ENCODE data around the gene TRMT10B. TPM values are rescaled to one million over a fixed set of nuclear protein-coding genes. Genes with fewer than 3 reads are reported as not detected.

Gene TRMT10B
- total and polyA plus RNA-seq, 10 of the 15 experiments (the other 5 are each of a cell fraction or from before 2014, with no cell fraction given) = 3.7 to 11.7 (median 6.8) TPM

DNA sequence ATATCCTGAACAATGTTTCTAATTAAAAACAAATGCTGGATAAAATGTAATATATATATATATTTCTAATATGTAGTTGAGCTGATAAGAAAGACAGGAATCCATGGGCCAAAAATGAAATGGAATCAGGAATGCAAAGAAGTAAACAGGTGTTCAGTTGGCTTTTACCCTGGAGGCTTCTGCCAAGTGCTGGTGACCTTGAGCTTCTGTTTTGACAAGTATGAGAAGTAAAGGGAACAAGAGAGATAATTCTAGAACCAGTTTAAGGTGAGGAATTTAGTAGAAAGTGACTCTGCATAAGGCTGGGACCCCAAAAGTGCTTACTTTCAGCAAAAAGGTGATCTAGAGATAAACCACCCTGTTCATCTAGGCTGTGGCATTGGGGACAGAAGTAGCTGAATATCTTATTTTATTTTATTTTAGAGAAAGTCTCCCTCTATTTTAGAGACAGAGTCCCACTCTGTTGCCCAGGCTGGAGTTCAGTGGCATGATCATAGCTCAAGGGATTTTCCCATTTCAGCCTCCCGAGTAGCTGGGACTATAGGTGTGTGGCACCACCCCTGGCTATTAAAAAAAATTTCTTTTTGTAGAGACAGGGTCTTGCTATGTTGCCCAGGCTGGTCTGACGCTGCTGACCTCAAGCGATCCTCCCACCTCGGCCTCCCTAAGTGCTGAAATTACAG lies 74.0 kb downstream of the TRMT10B start (continued):
- no peak for TF ChIP-seq BRCA1 (IDR thresholded peaks at IDR 0.05; ENCODE audit: low read depth, low read length)

Other genes starting within 250 kb of the TRMT10B start
- gene FBXO10, start 177.4 kb upstream of the TRMT10B start, total RNA-seq (2014; rRNA removed) = 14.0 and 15.2 TPM in 2 replicates
- 8.2 and 10.2 TPM in 2 replicates for gene FBXO10, start 177.4 kb upstream of the TRMT10B start, total RNA-seq (2014; rRNA removed; fragmentation: Illumina TruSeq; extraction: Trizol)
- 14.3 and 15.7 TPM in 2 replicates for gene FBXO10, start 177.4 kb upstream of the TRMT10B start, total RNA-seq (2021)
- gene FBXO10, start 177.4 kb upstream of the TRMT10B start, polyA plus RNA-seq (2011; rRNA removed) = 2.2 and 2.4 TPM in 2 replicates
- 9.0 and 13.1 TPM in 2 replicates for gene FBXO10, start 177.4 kb upstream of the TRMT10B start, polyA plus RNA-seq (2014; fragmentation: Illumina TruSeq; extraction: Trizol)
- 1 to 10 TPM; 1.6 to 1.9 TPM for gene FBXO10, start 177.4 kb upstream of the TRMT10B start, polyA plus RNA-seq (2014; fragmentation: Nextera tagmentation; extraction: Ambion mirVana)
- gene FBXO10, start 177.4 kb upstream of the TRMT10B start, polyA plus RNA-seq (2014; rRNA removed) = 17.2 and 18.8 TPM in 2 replicates
- 1 to 10 TPM; 8.7 to 9.0 TPM for gene FBXO10, start 177.4 kb upstream of the TRMT10B start, polyA plus RNA-seq (2016; fragmentation: Nextera tagmentation; extraction: Ambion mirVana)
- 292 and 302 TPM in 2 replicates for gene TOMM5, start 161.2 kb upstream of the TRMT10B start, total RNA-seq (2014; rRNA removed)
- gene TOMM5, start 161.2 kb upstream of the TRMT10B start, total RNA-seq (2014; rRNA removed; fragmentation: Illumina TruSeq; extraction: Trizol) = 262 and 276 TPM in 2 replicates
- 152 and 165 TPM in 2 replicates for gene TOMM5, start 161.2 kb upstream of the TRMT10B start, total RNA-seq (2021)
- 290 and 355 TPM in 2 replicates for gene TOMM5, start 161.2 kb upstream of the TRMT10B start, polyA plus RNA-seq (2011; rRNA removed)
- gene TOMM5, start 161.2 kb upstream of the TRMT10B start, polyA plus RNA-seq (2014; fragmentation: Illumina TruSeq; extraction: Trizol) = 194 and 264 TPM in 2 replicates
- 1,000 to 10,000 TPM; 1,100 to 1,143 TPM for gene TOMM5, start 161.2 kb upstream of the TRMT10B start, polyA plus RNA-seq (2014; fragmentation: Nextera tagmentation; extraction: Ambion mirVana)
- 409 and 421 TPM in 2 replicates for gene TOMM5, start 161.2 kb upstream of the TRMT10B start, polyA plus RNA-seq (2014; rRNA removed)
- gene TOMM5, start 161.2 kb upstream of the TRMT10B start, polyA plus RNA-seq (2016; fragmentation: Nextera tagmentation; extraction: Ambion mirVana) = 100 to 1,000 TPM; 521 to 544 TPM
- 0.05 TPM in 1 of 2 replicates, not detected in the other for gene FRMPD1, start 102.9 kb upstream of the TRMT10B start, total RNA-seq (2014; rRNA removed)
- gene FRMPD1, start 102.9 kb upstream of the TRMT10B start, total RNA-seq (2014; rRNA removed; fragmentation: Illumina TruSeq; extraction: Trizol) = 0.04 TPM in 1 of 2 replicates, not detected in the other
- gene FRMPD1, start 102.9 kb upstream of the TRMT10B start, total RNA-seq (2021) = not detected in 2 replicates
- 0.01 and 0.05 TPM in 2 replicates for gene FRMPD1, start 102.9 kb upstream of the TRMT10B start, polyA plus RNA-seq (2011; rRNA removed)
- 0.01 TPM in 1 of 2 replicates, not detected in the other for gene FRMPD1, start 102.9 kb upstream of the TRMT10B start, polyA plus RNA-seq (2014; fragmentation: Illumina TruSeq; extraction: Trizol)
- not detected for gene FRMPD1, start 102.9 kb upstream of the TRMT10B start, polyA plus RNA-seq (2014; fragmentation: Nextera tagmentation; extraction: Ambion mirVana)
- gene FRMPD1, start 102.9 kb upstream of the TRMT10B start, polyA plus RNA-seq (2014; rRNA removed) = 0.01 TPM in 1 of 2 replicates, not detected in the other
- gene FRMPD1, start 102.9 kb upstream of the TRMT10B start, polyA plus RNA-seq (2016; fragmentation: Nextera tagmentation; extraction: Ambion mirVana) = under 1 TPM in 1 of 2 experiments, not detected in 1; 0.08 TPM
- gene EXOSC3, start 31.3 kb downstream of the TRMT10B start, total RNA-seq (2014; rRNA removed) = 63.5 and 77.4 TPM in 2 replicates
- 42.3 and 45.9 TPM in 2 replicates for gene EXOSC3, start 31.3 kb downstream of the TRMT10B start, total RNA-seq (2014; rRNA removed; fragmentation: Illumina TruSeq; extraction: Trizol)
- 73.5 and 79.2 TPM in 2 replicates for gene EXOSC3, start 31.3 kb downstream of the TRMT10B start, total RNA-seq (2021)
- 54.4 and 83.4 TPM in 2 replicates for gene EXOSC3, start 31.3 kb downstream of the TRMT10B start, polyA plus RNA-seq (2011; rRNA removed)
- 58.2 and 59.2 TPM in 2 replicates for gene EXOSC3, start 31.3 kb downstream of the TRMT10B start, polyA plus RNA-seq (2014; fragmentation: Illumina TruSeq; extraction: Trizol)
- gene EXOSC3, start 31.3 kb downstream of the TRMT10B start, polyA plus RNA-seq (2014; fragmentation: Nextera tagmentation; extraction: Ambion mirVana) = 10 to 100 TPM in 1 of 2 experiments, 1 to 10 TPM in 1; 8.2 to 20.3 TPM
- gene EXOSC3, start 31.3 kb downstream of the TRMT10B start, polyA plus RNA-seq (2014; rRNA removed) = 109 and 115 TPM in 2 replicates
- 100 to 1,000 TPM; 149 to 161 TPM for gene EXOSC3, start 31.3 kb downstream of the TRMT10B start, polyA plus RNA-seq (2016; fragmentation: Nextera tagmentation; extraction: Ambion mirVana)
- 6.3 and 6.7 TPM in 2 replicates for gene DCAF10, start 47.0 kb downstream of the TRMT10B start, total RNA-seq (2014; rRNA removed)
- gene DCAF10, start 47.0 kb downstream of the TRMT10B start, total RNA-seq (2014; rRNA removed; fragmentation: Illumina TruSeq; extraction: Trizol) = 8.9 and 9.4 TPM in 2 replicates
- gene DCAF10, start 47.0 kb downstream of the TRMT10B start, total RNA-seq (2021) = 12.6 and 12.7 TPM in 2 replicates
- gene DCAF10, start 47.0 kb downstream of the TRMT10B start, polyA plus RNA-seq (2011; rRNA removed) = 21.7 and 21.8 TPM in 2 replicates
- 10.6 and 12.6 TPM in 2 replicates for gene DCAF10, start 47.0 kb downstream of the TRMT10B start, polyA plus RNA-seq (2014; fragmentation: Illumina TruSeq; extraction: Trizol)
- 1 to 10 TPM; 3.9 TPM for gene DCAF10, start 47.0 kb downstream of the TRMT10B start, polyA plus RNA-seq (2014; fragmentation: Nextera tagmentation; extraction: Ambion mirVana)
- gene DCAF10, start 47.0 kb downstream of the TRMT10B start, polyA plus RNA-seq (2014; rRNA removed) = 7.2 and 7.9 TPM in 2 replicates
- 10 to 100 TPM; 11.2 to 12.8 TPM for gene DCAF10, start 47.0 kb downstream of the TRMT10B start, polyA plus RNA-seq (2016; fragmentation: Nextera tagmentation; extraction: Ambion mirVana)
- 29.2 and 29.3 TPM in 2 replicates for gene SLC25A51, start 150.3 kb downstream of the TRMT10B start, total RNA-seq (2014; rRNA removed)
- gene SLC25A51, start 150.3 kb downstream of the TRMT10B start, total RNA-seq (2014; rRNA removed; fragmentation: Illumina TruSeq; extraction: Trizol) = 27.5 and 27.7 TPM in 2 replicates
- gene SLC25A51, start 150.3 kb downstream of the TRMT10B start, total RNA-seq (2021) = 23.9 and 24.2 TPM in 2 replicates
- gene SLC25A51, start 150.3 kb downstream of the TRMT10B start, polyA plus RNA-seq (2011; rRNA removed) = 25.3 and 25.5 TPM in 2 replicates
- gene SLC25A51, start 150.3 kb downstream of the TRMT10B start, polyA plus RNA-seq (2014; fragmentation: Illumina TruSeq; extraction: Trizol) = 11.7 and 13.8 TPM in 2 replicates
- gene SLC25A51, start 150.3 kb downstream of the TRMT10B start, polyA plus RNA-seq (2014; fragmentation: Nextera tagmentation; extraction: Ambion mirVana) = 1 to 10 TPM; 3.8 to 6.1 TPM
- gene SLC25A51, start 150.3 kb downstream of the TRMT10B start, polyA plus RNA-seq (2014; rRNA removed) = 11.2 and 12.7 TPM in 2 replicates
- gene SLC25A51, start 150.3 kb downstream of the TRMT10B start, polyA plus RNA-seq (2016; fragmentation: Nextera tagmentation; extraction: Ambion mirVana) = 10 to 100 TPM; 10.8 to 11.2 TPM